Sigmoid colon (tissue), 7 donors: ENCODE measurements around the gene PRMT1. TPM values are rescaled to one million over a fixed set of nuclear protein-coding genes. Genes with fewer than 3 reads are reported as not detected.
A peak's percentile ranks its signal among the peaks of the same experiment; 100 is the strongest.

Source experiments
- DNase-seq: peaks from one replicate; pipeline ENCODE4 v3.0.0-alpha.2; 2019
- H3K27ac ChIP-seq, 4 donors: fragments of 200-600 bp; sonication (generic); one replicate each; pipeline ENCODE4 v1.5.1; 2016 to 2019; ENCODE audit warnings: mild to moderate bottlenecking in 1 of 4
- H3K27me3 ChIP-seq, 3 donors: fragments of 200-600 bp; sonication (generic); one replicate each; pipeline ENCODE4 v1.5.1; 2019; ENCODE audit warnings: mild to moderate bottlenecking in 1 of 3
- H3K36me3 ChIP-seq, 4 donors: fragments of 200-600 bp; sonication (generic); one replicate each; pipeline ENCODE4 v1.5.1; 2016 to 2019
- H3K4me1 ChIP-seq, 4 donors: fragments of 200-600 bp; sonication (generic); one replicate each; pipeline ENCODE4 v1.5.1; 2017 to 2019
- H3K4me3 ChIP-seq, 4 donors: fragments of 200-600 bp; sonication (generic); one replicate each; pipeline ENCODE4 v1.5.1; 2017 to 2019; ENCODE audit warnings: mild to moderate bottlenecking in 2 of 4, moderate library complexity in 1 of 4
- H3K9me3 ChIP-seq, 4 donors: fragments of 200-600 bp in 3 of 4; sonication (generic) in 3 of 4; one replicate each; pipeline versions ENCODE4 v1.5.1 to v1.6.1; 2013 to 2019
- CTCF ChIP-seq, 4 experiments: fragments of 450-650 bp in 3 of 4; fragments of 200-600 bp in 1 of 4; IDR thresholded peaks; one replicate each; pipeline ENCODE4 v1.5.1; 2016 to 2019; ENCODE audit warnings: antibody characterized with exemption in 4 of 4, mild to moderate bottlenecking in 3 of 4, moderate library complexity in 2 of 4
- EP300 ChIP-seq, 4 donors: sonication (generic); formaldehyde crosslinking; IDR thresholded peaks; one replicate each; pipeline ENCODE4 v1.6.1; 2017; ENCODE audit warnings: antibody characterized with exemption in 4 of 4
- POLR2A ChIP-seq, 2 donors: fragments of 450-650 bp; IDR thresholded peaks; one replicate each; pipeline ENCODE4 v1.6.1; 2016; ENCODE audit warnings: antibody characterized with exemption in 2 of 2, mild to moderate bottlenecking in 2 of 2, moderate library complexity in 2 of 2
- POLR2AphosphoS5 ChIP-seq, 4 donors: sonication (generic); formaldehyde crosslinking; IDR thresholded peaks; one replicate each; pipeline ENCODE4 v1.6.1; 2017; ENCODE audit warnings: antibody characterized with exemption in 4 of 4
- WGBS, 2 donors: extraction: QIAGEN DNeasy Blood & Tissue Kit; methylation state at CpG; one replicate each; pipeline ENCODE4 v1.1.7; 2013; 5-methylcytosine and 5-hydroxymethylcytosine counted together
- intact Hi-C: fragments of 100-400 bp; cut with DNase I; formaldehyde crosslinking; loops from one replicate; pipeline ENCODE4 v1.15.1; 2023
- polyA plus RNA-seq, 3 donors: library from polyadenylated mRNA; stranded (reverse); fragments of 200-250 nt; gene quantifications; one replicate each; pipeline ENCODE4 v1.2.3, GENCODE V29; 2013
- total RNA-seq, 4 donors: library from RNA; depleted of rRNA; stranded (reverse); fragments of >200 nt; gene quantifications; one replicate each; pipeline ENCODE4 v1.1.0, GENCODE V29; 2016
- donor health status: healthy with polysubstance abuse.
- donor health status: Bipolar disorder and iron deficiency.
- donor health status: healthy.

The PRMT1 gene
- total and polyA plus RNA-seq, 7 donors: 84.1 to 175 (median 148) TPM

DNA sequence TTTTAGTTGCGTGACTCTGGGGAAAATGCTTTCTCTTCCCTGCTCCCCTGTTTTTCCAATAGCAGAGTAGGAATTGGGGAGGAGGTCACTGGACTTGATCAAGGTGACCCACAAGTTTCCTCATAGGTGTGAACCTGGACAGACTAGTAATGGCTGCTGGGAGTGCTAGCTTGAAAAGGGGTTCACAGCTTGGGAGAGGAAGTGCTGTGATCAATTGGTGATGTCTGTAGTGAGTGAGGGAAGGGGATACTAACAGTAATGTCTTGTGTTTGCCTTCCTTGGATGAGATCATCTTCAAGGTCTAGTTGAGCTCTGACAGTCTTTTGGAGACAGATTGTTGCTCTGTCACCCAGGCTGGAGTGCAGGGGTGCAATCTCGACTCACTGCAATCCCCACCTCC is 9.6 kb upstream of the PRMT1 start:
- peaks cover 0 to 39% (median 27%) of the 10 kb centered on the region in 4 donors for H3K4me1 ChIP-seq
- no peak overlapping the region for H3K27ac ChIP-seq
- H3K4me3 ChIP-seq: no peak overlapping the region
- no peaks in the 10 kb centered on the region for H3K27me3 ChIP-seq
- WGBS, 2 donors: 89 to 93% methylated on average over 2 of the region's 2 CpGs
- DNase-seq: no peak
- intact Hi-C loops: no loop called here
- H3K9me3 ChIP-seq: no peaks in the 10 kb centered on the region
- peaks cover 3 to 16% (median 5%) of the 10 kb centered on the region in 4 donors for H3K36me3 ChIP-seq
- TF ChIP-seq CTCF (IDR thresholded peaks at IDR 0.05) (no peak), POLR2A (IDR thresholded peaks at IDR 0.05) (no peak), EP300 (IDR thresholded peaks at IDR 0.05) (no peak), POLR2AphosphoS5 (IDR thresholded peaks at IDR 0.05) (no peak)

DNA sequence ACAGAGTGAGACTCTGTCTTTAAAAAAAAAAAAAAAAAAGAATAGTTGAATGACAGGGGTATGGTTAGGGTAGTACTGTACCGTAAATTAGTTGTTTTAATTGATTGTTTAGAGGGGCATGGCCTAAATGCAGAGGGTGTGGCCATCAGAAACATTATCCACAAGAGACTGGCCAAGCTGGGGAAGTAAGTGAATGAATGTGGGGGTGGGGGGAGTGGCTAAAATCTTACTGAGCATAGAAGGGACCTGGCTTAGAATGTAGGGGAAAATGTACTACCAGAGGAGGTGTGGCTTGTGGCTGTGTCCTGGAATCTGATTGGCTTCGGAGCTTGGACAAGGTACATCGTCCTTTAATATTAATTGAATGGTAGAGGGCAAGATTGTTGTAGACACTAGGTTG is 7.6 kb upstream of the PRMT1 start:
- Histone ChIP-seq H3K27me3 (no peaks in the 10 kb centered on the region), H3K4me1 (peaks cover 0 to 26% (median 17%) of the 10 kb centered on the region in 4 donors), H3K36me3 (peaks cover 0 to 9% (median 0%) of the 10 kb centered on the region in 4 donors), H3K9me3 (no peaks in the 10 kb centered on the region), H3K4me3 (no peak overlapping the region), H3K27ac (no peak overlapping the region)
- whole genome bisulfite sequencing, 2 donors: 92 to 96% methylated on average over 3 of the region's 3 CpGs
- no peak for TF ChIP-seq POLR2AphosphoS5 (IDR thresholded peaks at IDR 0.05)
- TF ChIP-seq POLR2A (IDR thresholded peaks at IDR 0.05): no peak
- no peak for TF ChIP-seq CTCF (IDR thresholded peaks at IDR 0.05)
- TF ChIP-seq EP300 (IDR thresholded peaks at IDR 0.05): no peak
- intact Hi-C loops: no loop called here
- no peak for DNase-seq

- peak overlapping the region in 3 of 4 donors; percentile 46 to 56 (median 53) for H3K27ac ChIP-seq
- WGBS, 2 donors: 18 to 31% methylated on average over 28 of the region's 28 CpGs
- TF ChIP-seq POLR2AphosphoS5 (IDR thresholded peaks at IDR 0.05): no peak
- TF ChIP-seq CTCF (IDR thresholded peaks at IDR 0.05): peak; percentile 66 to 92 (median 80)
- TF ChIP-seq EP300 (IDR thresholded peaks at IDR 0.05): no peak
- TF ChIP-seq POLR2A (IDR thresholded peaks at IDR 0.05): no peak
- H3K27me3 ChIP-seq: no peaks in the 10 kb centered on the region
- H3K9me3 ChIP-seq: no peaks in the 10 kb centered on the region
- H3K4me3 ChIP-seq: no peak overlapping the region
- intact Hi-C loops: no loop called here
- H3K4me1 ChIP-seq: peaks cover 0 to 14% (median 13%) of the 10 kb centered on the region in 4 donors
- peak; percentile 83 for DNase-seq
- H3K36me3 ChIP-seq: peaks cover 0 to 9% (median 0%) of the 10 kb centered on the region in 4 donors
Measured at GRCh38 chr19:49672131-49672919, 4.7 kb upstream of the PRMT1 start.

- TF ChIP-seq EP300 (IDR thresholded peaks at IDR 0.05) (no peak), POLR2AphosphoS5 (IDR thresholded peaks at IDR 0.05) (peak; percentile 30 to 63 (median 49)), POLR2A (IDR thresholded peaks at IDR 0.05) (no peak), CTCF (IDR thresholded peaks at IDR 0.05) (no peak)
- intact Hi-C loops: loop anchor here (2.0 to 5.0 kb wide), 3 partner anchors 84 to 201 kb away; partner anchors contain the start of genes AKT1S1, PRR12, RPS11 and TBC1D17
- Histone ChIP-seq H3K9me3 (no peaks in the 10 kb centered on the region), H3K4me1 (peaks cover 0 to 49% (median 49%) of the 10 kb centered on the region in 4 donors), H3K4me3 (peak overlapping the region; percentile 21 to 46 (median 40)), H3K36me3 (peaks cover 0 to 5% (median 0%) of the 10 kb centered on the region in 4 donors), H3K27ac (peak overlapping the region; percentile 84 to 94 (median 89)), H3K27me3 (no peaks in the 10 kb centered on the region)
- WGBS, 2 donors: 1% methylated on average over 27 of the region's 27 CpGs
- peak; percentile 97 for DNase-seq
Measured at GRCh38 chr19:49676136-49676783, 811 bp upstream of the PRMT1 start.
